ENCODE measurements around the gene PIMREG.

Gene PIMREG

GRCh38 chr17:6443692-6444570 lies at the start of gene PIMREG:
Gene PIMREG, plus strand, starts transcription at chr17:6444455. Its CDS starts 656 bp downstream, at chr17:6445111.
- peak; percentile 94 for DNase-seq

- DNase-seq: no peak
Observed at GRCh38 chr17:6398955-6399354, 45.3 kb upstream of the PIMREG start.

- DNase-seq: no peak
Observed at GRCh38 chr17:6402258-6402657, 42.0 kb upstream of the PIMREG start.

- DNase-seq: no peak
Observed at GRCh38 chr17:6408276-6408675, 36.0 kb upstream of the PIMREG start.

- no peak for DNase-seq
Observed at GRCh38 chr17:6408735-6409134, 35.5 kb upstream of the PIMREG start.

GRCh38 chr17:6413065-6413464 lies 31.2 kb upstream of the PIMREG start:
- DNase-seq: no peak

GRCh38 chr17:6415616-6416015 lies 28.6 kb upstream of the PIMREG start:
- DNase-seq: no peak

- DNase-seq: no peak
Observed at GRCh38 chr17:6420173-6420641, 24.0 kb upstream of the PIMREG start.

GRCh38 chr17:6421700-6422604 lies 22.3 kb upstream of the PIMREG start:
- peak; percentile 67 for DNase-seq

GRCh38 chr17:6422654-6423241 lies 21.5 kb upstream of the PIMREG start:
- no peak for DNase-seq

- no peak for DNase-seq
Observed at GRCh38 chr17:6423931-6424330, 20.3 kb upstream of the PIMREG start.

- no peak for DNase-seq
Observed at GRCh38 chr17:6425407-6425806, 18.8 kb upstream of the PIMREG start.

GRCh38 chr17:6426356-6427101 lies 17.7 kb upstream of the PIMREG start:
- DNase-seq: no peak

GRCh38 chr17:6427279-6427781 lies 16.9 kb upstream of the PIMREG start:
- DNase-seq: no peak

- DNase-seq: no peak
Observed at GRCh38 chr17:6428207-6428965, 15.9 kb upstream of the PIMREG start.

GRCh38 chr17:6429266-6429665 lies 15.0 kb upstream of the PIMREG start:
- no peak for DNase-seq

GRCh38 chr17:6430769-6431168 lies 13.5 kb upstream of the PIMREG start:
- DNase-seq: no peak

- no peak for DNase-seq
Observed at GRCh38 chr17:6435051-6435450, 9.2 kb upstream of the PIMREG start, which contains the start of gene AIPL1. Gene AIPL1, minus strand, starts transcription at chr17:6435121. Its CDS starts 17 bp downstream, at chr17:6435104.

- peak; percentile 49 for DNase-seq
Observed at GRCh38 chr17:6435968-6436367, 8.3 kb upstream of the PIMREG start.

- no peak for DNase-seq
Observed at GRCh38 chr17:6437466-6437865, 6.8 kb upstream of the PIMREG start.

- no peak for DNase-seq
Observed at GRCh38 chr17:6437956-6438355, 6.3 kb upstream of the PIMREG start.

Measured in activated T-cell treated with anti-CD3 and anti-CD28 coated beads for 4 hours (primary cell).